GM12878 (cell line): ENCODE results near the gene INSL3. TPM values are rescaled to one million over a fixed set of nuclear protein-coding genes. Genes with fewer than 3 reads are reported as not detected.

ENCODE experiments used
- ATAC-seq: fragments of 200-7000 bp; cut with Tn5 transposase; 3 replicates; pipeline ENCODE4 v1.9.1; 2020; ENCODE audit warnings: mild to moderate bottlenecking, moderate library complexity
- BruUV-seq: library from RNA; stranded (reverse); fragments of 400-500 nt; replicated peaks from 2 replicates; lab custom pipeline; 2021; lab: Mats Ljungman, UMichigan
- CTCF ChIA-PET: fragments of 300-600 bp; sonication (Branson Sonifier 250); formaldehyde crosslinking; extraction: SDS; loops from one replicate; lab custom pipeline; 2021; ENCODE audit warnings: inconsistent platforms; lab: Yijun Ruan, JAX
- POLR2A ChIA-PET: fragments of 350-600 bp; formaldehyde crosslinking; extraction: SDS; loops from one replicate; lab custom pipeline; 2021; ENCODE audit warnings: inconsistent platforms; lab: Charles Lee
- RAD21 ChIA-PET: fragments of 300-600 bp; sonication (Branson Sonifier 250); formaldehyde crosslinking; loops from one replicate; lab custom pipeline; 2023; ENCODE audit warnings: antibody characterized with exemption; ENCODE audit not compliant: unreplicated experiment; lab: Charles Lee
- SMC1A ChIA-PET: fragments of 300-600 bp; sonication (Branson Sonifier 250); formaldehyde crosslinking; loops from one replicate; lab custom pipeline; 2023; ENCODE audit not compliant: unreplicated experiment, uncharacterized antibody; lab: Charles Lee
- DNase-seq: peaks from one replicate; pipeline ENCODE4 v3.0.0-alpha.2; 2011; ENCODE audit warnings: low read depth, low spot score
- FAIRE-seq: peaks from 3 replicates; lab custom pipeline; 2011; peaks lifted over from hg19 to GRCh38; lab: Jason Lieb, UNC
- H2AFZ ChIP-seq: 2 replicates; pipeline ENCODE4 v1.6.0; 2011; ENCODE audit warnings: low read depth, low read length, control low read depth; ENCODE audit not compliant: control insufficient read depth
- H3K27ac ChIP-seq: 2 replicates; pipeline ENCODE4 v1.5.1; 2011; ENCODE audit warnings: control low read depth; ENCODE audit not compliant: control insufficient read depth, insufficient read depth
- H3K27me3 ChIP-seq, 2 experiments: replicated peaks in 1 of 2; 2 replicates each; pipeline versions ENCODE4 v1.6.0 to v1.6.1; 2011; ENCODE audit warnings: low read length in 1 of 2; ENCODE audit not compliant: control insufficient read depth in 2 of 2, insufficient read depth in 2 of 2
- H3K36me3 ChIP-seq, 2 experiments: 2 replicates each; pipeline ENCODE4 v1.5.1; 2011; ENCODE audit warnings: low read length in 1 of 2; ENCODE audit not compliant: control insufficient read depth in 2 of 2, insufficient read depth in 2 of 2
- H3K4me1 ChIP-seq: 2 replicates; pipeline ENCODE4 v1.6.1; 2011; ENCODE audit warnings: mild to moderate bottlenecking, low read length, moderate library complexity, mixed read lengths; ENCODE audit not compliant: control insufficient read depth, insufficient read depth
- H3K4me2 ChIP-seq: 2 replicates; pipeline ENCODE4 v1.6.0; 2011; ENCODE audit warnings: control low read depth; ENCODE audit not compliant: control insufficient read depth, insufficient read depth
- H3K4me3 ChIP-seq: fragments of 200-600 bp; sonication (generic); 2 replicates; pipeline ENCODE4 v1.5.1; 2016
- H3K79me2 ChIP-seq: 2 replicates; pipeline ENCODE4 v1.6.0; 2011; ENCODE audit warnings: low read length; ENCODE audit not compliant: control insufficient read depth, insufficient read depth
- H3K9ac ChIP-seq: 2 replicates; pipeline ENCODE4 v1.8.0; 2011; ENCODE audit warnings: low read length, control low read depth, mixed read lengths; ENCODE audit not compliant: control insufficient read depth, insufficient read depth
- H3K9me3 ChIP-seq: replicated peaks from 3 replicates; pipeline ENCODE4 v1.5.1; 2011; ENCODE audit warnings: mild to moderate bottlenecking, low read length; ENCODE audit not compliant: control insufficient read depth, insufficient read depth
- H4K20me1 ChIP-seq: 2 replicates; pipeline ENCODE4 v1.6.0; 2011; ENCODE audit not compliant: control insufficient read depth, insufficient read depth
- ASH2L ChIP-seq: fragments of 300-600, 200-600 bp; sonication (generic); IDR thresholded peaks from 2 replicates; pipeline ENCODE4 v1.6.1; 2017; ENCODE audit warnings: low read depth, mild to moderate bottlenecking, borderline replicate concordance
- BCL11A ChIP-seq: IDR thresholded peaks from 2 replicates; pipeline ENCODE4 v1.6.1; 2011; ENCODE audit warnings: low read depth, low read length
- EZH2 ChIP-seq: IDR thresholded peaks from 2 replicates; pipeline ENCODE4 v1.6.1; 2012; ENCODE audit warnings: low read depth, mild to moderate bottlenecking, control low read depth, inconsistent platforms, low read length, borderline replicate concordance; ENCODE audit not compliant: control insufficient read depth
- FOXM1 ChIP-seq: IDR thresholded peaks from 2 replicates; pipeline ENCODE4 v1.6.1; 2012; ENCODE audit warnings: low read depth, mild to moderate bottlenecking, inconsistent platforms, low read length, moderate library complexity
- GABPA ChIP-seq: IDR thresholded peaks from 2 replicates; pipeline ENCODE4 v1.6.1; 2014; ENCODE audit warnings: antibody characterized with exemption, low read depth, mild to moderate bottlenecking, inconsistent platforms
- IRF4 ChIP-seq: IDR thresholded peaks from 2 replicates; pipeline ENCODE4 v1.6.1; 2011; ENCODE audit warnings: low read depth, low read length
- RELB ChIP-seq: fragments of 450-650 bp; IDR thresholded peaks from 2 replicates; pipeline ENCODE4 v1.6.1; 2017; ENCODE audit warnings: low read depth, mild to moderate bottlenecking, moderate library complexity
- WGBS: methylation state at CpG from one replicate; pipeline ENCODE4 v1.1.6; 2016; ENCODE audit warnings: low lambda C conversion rate; ENCODE audit not compliant: insufficient replicate concordance, insufficient coverage; ENCODE audit errors: missing lambda C conversion rate; 5-methylcytosine and 5-hydroxymethylcytosine counted together
- in situ Hi-C: fragments of 300-500 bp; cut with MboI; formaldehyde crosslinking; loops from 9 replicates; pipeline ENCODE4 v1.14.3; 2018; ENCODE audit warnings: mixed read lengths
- intact Hi-C: fragments of 100-400 bp; cut with micrococcal nuclease; formaldehyde crosslinking; loops from one replicate; pipeline ENCODE4 v1.14.2; 2022; ENCODE audit not compliant: unreplicated experiment
- polyA plus RNA-seq, 11 experiments: library from polyadenylated mRNA; depleted of rRNA in 4 of 11; unstranded in 6 of 11; stranded (reverse) in 5 of 11; fragments of >200 nt; fragmentation: Nextera tagmentation in 4 of 11; fragmentation: Illumina TruSeq in 1 of 11; extraction: Ambion mirVana in 4 of 11; extraction: Trizol in 1 of 11; gene quantifications; 1 replicate in 1 of 11; 2 replicates in 10 of 11; pipeline versions ENCODE4 v1.2.1 to v1.2.3, GENCODE V29; 2011 to 2016; ENCODE audit warnings: inconsistent platforms in 2 of 11, missing spikeins in 2 of 11, low read depth in 1 of 11
- total RNA-seq, 4 experiments: library from RNA; depleted of rRNA in 3 of 4; stranded (reverse); fragments of >200 nt in 3 of 4; fragmentation: Illumina TruSeq in 1 of 4; extraction: Trizol in 1 of 4; gene quantifications; 2 replicates each; pipeline versions ENCODE4 v1.2.1 to v1.2.3, GENCODE V29; 2013 to 2021

Gene INSL3
- total and polyA plus RNA-seq, 10 of the 15 experiments (the other 5 are each of a cell fraction or from before 2014, with no cell fraction given) = 0.27 to 1.9 (median 0.70) TPM

- Histone ChIP-seq H3K9me3 (no peaks in the 10 kb centered on the region), H2AFZ (no peak overlapping the region), H3K4me3 (no peak overlapping the region), H4K20me1 (no peaks in the 10 kb centered on the region), H3K27me3 (peaks cover 3 to 6% of the 10 kb centered on the region in 2 experiments; a peak in 2 of 4 replicates), H3K9ac (no peak overlapping the region), H3K27ac (no peak overlapping the region), H3K4me2 (no peak overlapping the region), H3K79me2 (no peaks in the 10 kb centered on the region), H3K36me3 (no peaks in the 10 kb centered on the region), H3K4me1 (no peaks in the 10 kb centered on the region)
- in situ Hi-C loops = no loop called here
- CTCF ChIA-PET = interaction anchor here (0.7 to 1.6 kb wide), 2 partner anchors 62 to 188 kb away, joined by 3 read pairs; no protein-coding TSS in a partner anchor
- SMC1A ChIA-PET = no interaction called here
- RAD21 ChIA-PET = no interaction called here
- intact Hi-C loops = no loop called here
- DNase-seq (no peak), FAIRE-seq (no peak), ATAC-seq (no peak)
- no peak for TF ChIP-seq ASH2L
- no peak for TF ChIP-seq RELB
- TF ChIP-seq EZH2 = no peak
- TF ChIP-seq BCL11A = no peak
- TF ChIP-seq FOXM1 = no peak
- no peak for TF ChIP-seq IRF4
- no peak for TF ChIP-seq GABPA
- 72% methylated on average over 9 of the region's 9 CpGs for WGBS
- no TSS peak for BruUV-seq
- POLR2A ChIA-PET = no interaction called here
These were observed 26.9 kb downstream of the INSL3 start for GRCh38 chr19:17794412-17794730.
